CD4-positive, alpha-beta T cell treated with Interleukin-4 for 4 hours (primary cell): Measurements from ENCODE around the gene PHLDB1.
"Not testable (repeated sequence)": the region's sequence is repeated elsewhere in the genome, so short reads cannot be mapped to it uniquely, and the experiment has no call there.

Experiments used
- DNase-seq: peaks from one replicate; pipeline ENCODE4 v3.0.0-alpha.2; 2020

PHLDB1 gene

DNA sequence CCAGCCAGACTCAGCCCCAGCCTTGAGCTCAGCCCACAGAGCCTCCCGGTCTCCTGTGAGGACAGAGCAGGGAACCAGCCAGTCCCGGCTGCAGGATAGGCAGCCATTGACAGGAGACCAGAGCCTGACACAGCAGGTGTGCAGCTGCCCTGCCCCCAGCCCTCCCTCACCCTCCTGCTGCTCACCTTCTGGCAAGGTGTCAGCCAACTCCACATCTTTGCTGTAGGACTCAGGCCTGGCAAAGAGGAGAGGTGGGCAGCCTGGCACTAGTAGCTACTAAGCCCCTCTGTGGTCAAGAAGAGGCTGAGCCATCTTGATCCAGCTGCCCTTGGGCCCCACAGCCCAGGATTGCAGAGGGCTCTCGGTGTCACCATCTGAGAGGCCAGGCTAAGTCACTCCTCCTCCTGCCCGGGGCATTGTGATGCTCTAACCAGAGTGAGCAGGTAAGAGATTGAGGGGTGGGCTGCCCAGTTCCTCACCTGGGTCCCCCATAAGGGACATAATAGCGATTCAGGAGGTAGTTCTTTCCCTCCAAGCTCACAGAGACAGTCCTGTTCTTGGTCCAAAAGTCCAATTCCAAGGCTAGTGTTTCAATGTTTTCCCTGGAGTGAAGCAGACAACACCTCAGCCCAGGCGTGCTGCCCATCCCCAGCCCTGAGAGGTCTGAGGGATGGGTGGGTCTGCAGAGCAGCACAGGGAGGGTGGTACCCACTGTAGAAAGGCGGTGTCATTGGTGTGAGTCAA, 53.4 kb downstream of the PHLDB1 start:
- DNase-seq = no peak

DNA sequence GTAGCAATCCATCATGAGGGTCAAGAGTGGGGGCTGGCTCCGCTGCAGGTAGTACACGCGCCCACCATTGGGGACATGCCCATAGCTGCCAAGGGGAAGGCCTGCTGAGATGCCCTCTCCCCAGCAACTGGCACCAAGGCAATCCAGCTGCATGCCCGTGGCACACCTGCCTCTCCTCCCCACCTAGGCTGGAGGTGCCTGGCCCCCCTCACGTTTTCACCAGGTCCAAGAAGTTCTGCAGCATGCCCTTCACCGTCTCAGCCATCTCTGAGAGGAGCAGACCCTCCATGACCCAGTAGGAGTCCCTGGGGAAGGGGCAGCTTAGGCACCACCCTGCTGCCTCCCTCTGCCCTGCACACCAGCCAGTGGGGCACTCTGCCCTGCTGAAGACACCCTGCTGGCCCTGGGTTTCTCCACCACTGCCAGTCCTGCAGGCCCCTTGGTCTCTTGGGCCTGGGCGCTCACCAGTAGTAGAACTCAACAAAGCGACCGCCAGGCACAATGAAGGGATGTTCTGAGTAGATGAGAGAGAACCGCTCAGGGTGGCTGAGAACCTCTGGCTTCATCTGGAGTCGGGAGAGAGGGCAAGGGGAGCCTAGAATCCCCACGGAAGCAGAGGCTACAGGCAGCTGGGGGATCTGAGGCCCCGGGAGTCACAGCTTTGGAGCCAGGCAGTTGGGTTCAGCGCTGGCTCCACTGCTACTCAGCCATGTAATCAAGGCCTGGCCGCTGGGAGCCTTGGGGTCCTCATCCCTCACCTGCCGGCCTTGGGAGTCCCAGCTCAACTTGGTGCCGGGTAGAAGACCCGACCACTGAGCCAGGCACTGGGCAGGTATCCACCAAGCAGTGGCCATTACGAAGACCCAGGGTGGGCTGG, 54.2 kb downstream of the PHLDB1 start:
- no peak for DNase-seq

DNA sequence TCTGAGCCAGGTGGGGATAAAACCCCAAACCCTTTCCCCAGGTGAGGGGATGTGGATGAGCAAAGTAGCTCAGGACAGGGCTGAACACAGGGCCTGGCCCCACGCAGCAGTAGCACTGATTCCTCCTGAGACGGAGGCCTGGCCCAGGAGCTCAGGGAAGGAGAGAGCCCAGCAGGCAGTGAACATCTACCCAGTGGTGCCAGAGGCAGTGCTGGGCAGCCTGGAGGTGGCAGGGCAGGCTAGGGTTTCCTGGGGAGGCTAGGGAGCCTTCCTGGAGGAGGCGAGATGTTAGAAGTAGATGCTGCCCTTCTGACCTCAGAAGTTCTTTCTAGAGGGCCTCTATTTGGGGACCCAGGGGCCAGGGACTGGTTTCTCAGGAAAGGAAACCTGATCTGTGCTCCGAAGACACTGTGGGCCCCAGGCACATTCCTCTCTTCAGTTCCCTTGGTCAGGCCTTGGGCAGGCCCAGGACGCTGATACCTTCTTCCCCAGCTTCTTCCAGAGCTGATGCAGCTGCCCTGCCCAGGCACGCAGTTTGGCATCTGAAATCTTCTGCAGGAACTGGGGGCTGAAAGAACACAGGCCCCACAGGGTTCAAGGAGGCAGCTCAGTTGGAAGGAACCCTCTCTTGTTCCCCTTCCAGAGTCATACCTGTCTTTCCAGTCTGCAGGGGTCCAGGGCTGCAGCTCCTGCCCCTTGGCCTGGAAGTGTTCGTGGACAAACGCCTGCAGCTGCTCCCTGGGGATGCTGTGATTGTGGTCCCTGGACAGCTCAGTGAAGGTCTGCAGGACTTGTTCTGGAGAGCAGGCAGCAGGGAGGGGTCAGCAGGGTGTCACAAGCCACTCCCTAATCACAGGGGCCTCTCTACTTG, 55.2 kb downstream of the PHLDB1 start:
- DNase-seq = no peak

DNA sequence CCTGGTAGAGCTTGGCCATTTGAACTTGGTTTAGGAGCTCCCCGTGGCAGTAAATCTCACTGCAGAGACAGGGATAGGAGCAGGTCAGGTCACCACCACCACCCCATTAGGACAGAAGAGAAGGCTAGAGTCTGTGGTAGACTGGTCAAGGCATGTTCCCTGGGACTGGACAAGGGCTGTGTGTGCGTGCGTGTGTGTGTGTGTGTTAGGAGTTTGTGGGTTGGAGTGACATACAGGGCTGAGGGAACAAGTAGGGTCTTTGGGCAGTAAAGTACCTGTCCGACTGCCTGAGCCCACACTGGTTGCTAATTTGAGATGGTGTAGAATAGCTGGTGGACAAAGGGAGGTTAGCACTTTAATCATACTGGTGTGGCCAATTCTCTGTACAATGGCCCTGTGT, 56.0 kb downstream of the PHLDB1 start:
- DNase-seq = no peak

DNA sequence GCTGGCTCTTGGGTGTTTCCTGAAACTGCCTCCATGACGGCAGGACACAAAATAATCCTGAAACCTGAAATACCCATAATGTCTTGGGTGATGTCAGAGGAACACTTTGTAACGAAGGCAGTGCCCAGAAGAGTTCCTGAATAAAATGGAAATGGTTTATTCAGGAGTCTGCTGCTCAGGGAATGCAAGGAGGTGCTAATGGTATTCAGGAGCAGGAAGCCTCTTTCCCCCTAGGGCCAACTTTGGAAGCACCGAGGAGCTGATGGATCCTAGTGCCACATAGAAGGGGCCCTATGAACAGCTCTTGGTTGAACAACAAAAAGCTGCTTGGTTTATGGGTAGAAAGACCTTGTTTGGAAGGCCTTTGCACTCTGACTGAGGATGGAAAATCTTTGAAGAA, 56.5 kb downstream of the PHLDB1 start:
- no peak for DNase-seq

DNA sequence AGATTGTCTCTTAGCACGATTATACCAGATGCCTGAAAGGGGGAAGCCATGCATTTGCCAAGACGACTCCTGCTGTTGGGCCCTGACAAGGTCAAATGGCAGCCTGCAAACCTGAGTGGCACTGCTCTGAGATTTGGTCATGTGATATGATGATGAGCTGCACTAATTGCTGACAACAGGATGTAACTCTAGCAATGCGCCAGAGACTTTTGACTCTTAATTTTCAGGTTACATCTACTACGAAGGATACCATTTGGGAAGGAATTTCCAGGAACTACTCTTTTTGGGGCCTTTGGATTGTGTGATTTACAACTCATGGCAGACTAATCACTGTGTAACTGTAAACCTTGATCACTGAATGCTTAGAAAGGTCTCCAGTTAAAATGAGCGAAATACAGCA, 59.0 kb downstream of the PHLDB1 start:
- DNase-seq = no peak

DNA sequence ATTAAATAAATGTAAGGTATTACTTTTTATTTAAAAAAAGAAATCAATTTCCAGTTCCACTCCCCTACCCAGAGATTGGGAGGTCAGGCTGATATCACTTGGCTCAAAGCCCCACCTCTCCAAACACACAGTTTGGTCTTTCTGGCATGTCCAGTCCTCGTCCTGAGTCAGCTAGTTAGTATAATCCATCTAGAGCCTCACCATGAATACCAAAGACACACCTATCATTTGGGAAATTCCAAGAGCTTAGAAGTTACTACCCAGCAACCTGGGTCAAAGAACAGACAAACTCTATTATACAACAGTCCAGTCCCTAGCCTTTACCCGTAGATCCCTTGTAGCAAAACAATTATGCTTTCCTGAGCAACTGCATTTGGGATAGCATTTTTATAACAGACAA, 62.6 kb downstream of the PHLDB1 start:
- DNase-seq = no peak

DNA sequence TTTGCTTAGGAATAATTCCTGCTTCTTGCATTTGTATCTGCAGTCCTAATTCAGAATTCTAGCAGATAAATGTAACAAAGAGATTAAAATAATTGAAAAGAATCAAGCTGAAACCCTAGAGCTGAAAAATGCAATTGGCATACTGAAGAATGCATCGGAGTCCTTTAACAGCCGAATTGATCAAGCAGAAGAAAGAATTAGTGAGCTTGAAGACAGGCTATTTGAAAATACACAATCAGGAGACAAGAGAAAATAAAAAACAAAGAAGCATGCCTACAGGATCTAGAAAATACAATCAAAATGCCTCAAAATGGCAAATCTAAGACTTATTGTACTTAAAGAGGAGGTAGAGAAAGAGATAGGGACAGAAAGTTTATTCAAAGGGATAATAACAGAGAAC, 63.8 kb downstream of the PHLDB1 start:
- no peak for DNase-seq

DNA sequence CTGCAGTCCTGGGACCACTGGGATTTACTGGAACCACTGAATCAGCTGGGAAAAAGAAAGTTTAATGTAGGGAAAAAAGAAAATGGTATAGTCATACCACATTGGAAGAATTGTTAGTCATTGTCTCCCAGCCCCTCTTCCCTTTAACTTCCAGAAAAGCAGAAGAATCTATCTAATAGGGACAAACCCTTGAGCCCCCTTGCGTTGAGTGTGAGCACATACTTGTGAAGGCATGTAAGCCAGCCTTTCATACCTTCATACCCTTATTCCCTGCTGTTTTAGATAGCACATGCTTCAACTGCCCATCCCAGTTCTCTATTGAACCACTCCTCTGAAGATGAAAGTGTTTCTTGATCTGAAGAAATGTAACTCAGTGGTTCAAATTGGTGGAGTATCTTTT, 65.4 kb downstream of the PHLDB1 start:
- DNase-seq = no peak

DNA sequence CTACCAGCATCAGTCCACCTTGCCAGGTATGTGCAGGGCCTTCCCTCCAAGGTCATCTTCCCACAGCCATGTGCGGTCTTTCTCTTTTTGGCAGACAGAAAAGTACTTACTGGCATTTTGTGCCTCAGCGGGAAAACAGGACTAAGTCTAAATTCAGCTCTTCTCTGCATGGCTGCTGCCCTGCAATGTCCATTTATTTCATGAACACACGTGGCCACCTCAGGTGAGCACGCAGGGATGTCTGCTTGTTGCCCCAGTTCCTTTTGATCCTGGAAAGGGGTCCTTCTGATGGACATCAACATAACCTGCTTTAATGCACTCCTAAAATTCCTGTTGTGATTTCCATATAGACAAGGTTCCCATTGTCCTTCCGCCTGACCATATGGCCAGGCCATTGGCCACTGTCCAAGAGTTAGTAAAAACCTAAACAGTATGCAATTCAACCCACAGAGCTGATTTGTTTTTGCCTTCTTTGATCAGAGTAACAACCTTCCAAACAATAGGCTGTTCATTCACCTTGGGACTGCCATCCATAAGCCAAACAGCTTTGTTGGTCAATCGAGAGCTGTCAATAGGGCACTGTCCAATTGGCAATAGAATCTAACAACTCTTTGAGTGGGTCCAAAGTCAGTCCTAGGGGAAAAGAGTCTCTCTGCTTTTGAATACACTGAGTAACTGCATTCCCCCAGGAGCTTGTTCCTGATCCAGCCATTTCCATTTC, 66.1 kb downstream of the PHLDB1 start:
- no peak for DNase-seq

DNA sequence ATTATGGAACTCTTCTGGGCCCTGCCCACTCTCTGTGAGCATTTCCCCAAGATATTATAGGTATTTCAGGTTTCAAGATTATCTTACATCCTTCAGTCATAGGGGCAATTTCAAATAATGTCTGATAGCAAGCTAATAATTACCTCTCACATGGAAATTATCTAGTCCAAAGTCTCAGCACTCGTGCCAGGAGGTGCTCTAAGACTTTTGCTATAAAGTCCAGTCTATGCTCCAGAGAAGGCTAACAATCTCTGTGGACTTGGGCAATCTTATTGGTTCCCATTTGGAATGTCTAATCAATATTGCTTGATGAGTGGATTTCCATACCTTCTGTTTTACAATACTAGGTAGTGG, 66.6 kb downstream of the PHLDB1 start:
- no peak for DNase-seq

DNA sequence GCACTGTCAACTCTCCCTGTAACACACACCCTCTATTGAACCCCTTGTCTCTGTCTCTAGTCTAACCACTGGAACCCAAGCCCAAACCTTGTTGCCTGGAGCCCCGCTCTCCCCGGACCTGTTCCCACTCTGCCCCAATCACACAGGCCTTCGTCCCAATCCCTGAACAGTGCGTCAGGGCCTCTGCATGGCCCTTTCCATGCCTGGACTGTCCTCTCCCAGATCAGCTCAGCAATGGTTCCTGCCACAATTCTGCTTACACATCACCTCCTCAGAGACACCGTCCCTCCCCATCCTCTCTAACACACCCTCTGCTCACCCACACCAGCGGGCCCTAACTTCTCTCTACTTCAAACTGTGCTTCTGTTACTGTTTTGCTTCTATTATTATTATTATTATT, 70.6 kb downstream of the PHLDB1 start:
- no peak for DNase-seq

DNA sequence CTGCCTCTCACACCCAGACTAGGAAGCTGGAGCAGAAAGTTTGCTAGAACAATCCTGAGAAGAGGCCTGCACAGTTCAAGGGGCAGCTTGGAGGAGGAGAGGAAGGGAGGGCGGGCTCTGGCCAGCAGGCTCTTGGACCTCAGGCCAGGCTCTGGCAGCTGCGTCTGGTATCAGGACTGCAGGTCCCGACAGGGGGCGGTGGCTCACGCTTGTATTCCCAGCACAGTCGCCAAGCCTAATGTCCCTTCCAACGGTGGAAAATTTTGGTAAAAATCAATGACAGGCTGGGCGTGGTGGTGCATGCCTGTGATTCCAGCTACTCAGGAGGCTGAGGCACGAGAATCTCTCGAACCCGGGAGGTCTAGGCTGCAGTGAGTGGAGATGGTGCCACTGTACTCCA, 71.5 kb downstream of the PHLDB1 start:
- not testable (repeated sequence) for DNase-seq

DNA sequence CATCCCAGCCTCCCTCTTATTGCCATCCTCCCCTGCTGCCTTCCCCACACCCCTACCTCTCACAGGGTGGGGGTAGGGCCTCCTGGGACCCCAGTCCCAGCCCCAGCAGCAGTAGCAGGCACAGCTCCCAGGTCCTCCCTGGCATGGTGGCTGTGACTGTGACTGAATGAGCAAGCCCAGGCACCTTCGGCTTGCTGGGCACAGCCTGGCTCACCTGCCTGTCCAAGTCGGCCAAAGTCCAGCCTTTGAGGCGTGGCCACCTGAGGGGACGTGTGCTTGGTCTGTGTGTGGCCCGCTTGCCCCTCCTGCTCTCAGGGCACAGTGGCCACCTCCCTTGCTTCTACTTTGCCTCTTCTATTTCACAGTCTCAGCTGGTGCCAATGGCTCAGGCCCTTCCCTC, 72.1 kb downstream of the PHLDB1 start, which contains the start of gene TREH:
TREH (minus strand) TSS at position 168 of the 400 bp plus-strand sequence; CDS start at position 145, 23 bp downstream.
- no peak for DNase-seq

DNA sequence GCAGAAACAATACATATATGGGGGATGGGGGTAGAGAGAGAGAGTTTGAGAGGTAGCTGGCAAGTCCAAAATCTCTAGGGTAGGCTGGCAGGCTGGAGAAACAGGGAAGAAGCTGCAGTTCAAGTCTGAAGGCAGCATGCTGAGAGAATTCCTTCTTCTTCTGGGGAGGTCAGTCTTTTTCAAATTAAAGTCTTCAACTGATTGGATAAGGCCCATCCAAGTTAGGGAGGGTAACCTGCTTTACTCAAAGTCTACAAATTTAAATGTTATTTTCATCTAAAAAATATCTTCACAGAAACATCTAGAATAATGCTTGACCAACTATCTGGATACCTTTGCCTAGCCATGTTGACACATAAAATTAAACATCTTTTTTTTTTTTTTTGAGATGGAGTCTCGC, 75.0 kb downstream of the PHLDB1 start:
- no peak for DNase-seq

DNA sequence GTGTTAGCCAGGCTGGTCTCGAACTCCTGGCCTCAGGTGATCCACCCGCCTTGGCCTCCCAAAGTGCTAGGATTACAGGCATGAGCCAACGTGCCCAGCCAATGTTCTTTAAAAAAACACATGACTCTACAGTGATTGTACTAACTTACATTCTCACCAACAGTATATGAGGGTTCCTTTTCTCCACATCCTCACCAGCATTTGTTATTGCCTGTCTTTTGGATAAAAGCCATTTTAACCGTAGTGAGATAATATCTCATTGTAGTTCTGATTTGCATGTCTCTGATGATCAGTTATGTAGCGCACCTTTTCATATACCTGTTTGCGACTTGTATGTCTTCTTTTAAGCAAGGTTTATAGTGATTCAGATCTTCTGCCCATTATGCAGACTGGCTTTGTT, 75.5 kb downstream of the PHLDB1 start:
- not testable (repeated sequence) for DNase-seq

DNA sequence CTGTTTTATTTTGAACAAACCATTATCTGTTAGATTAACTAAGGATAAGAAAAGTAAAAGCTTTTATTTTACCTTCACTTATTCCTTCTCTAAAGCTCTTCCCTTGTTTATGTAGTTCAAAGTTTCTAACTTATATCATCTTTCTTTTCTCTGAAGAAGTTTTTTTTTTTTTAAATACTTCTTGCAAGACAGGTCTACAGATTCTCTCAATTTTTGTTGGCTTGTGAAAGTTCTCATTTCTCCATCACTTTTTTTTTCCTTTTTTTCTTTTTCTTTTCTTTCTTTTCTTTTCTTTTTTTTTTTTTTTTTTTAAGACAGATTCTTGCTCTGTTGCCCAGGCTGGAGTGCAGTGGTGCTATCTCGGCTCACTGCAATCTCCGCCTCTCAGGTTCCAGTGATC, 76.8 kb downstream of the PHLDB1 start:
- DNase-seq = no peak

DNA sequence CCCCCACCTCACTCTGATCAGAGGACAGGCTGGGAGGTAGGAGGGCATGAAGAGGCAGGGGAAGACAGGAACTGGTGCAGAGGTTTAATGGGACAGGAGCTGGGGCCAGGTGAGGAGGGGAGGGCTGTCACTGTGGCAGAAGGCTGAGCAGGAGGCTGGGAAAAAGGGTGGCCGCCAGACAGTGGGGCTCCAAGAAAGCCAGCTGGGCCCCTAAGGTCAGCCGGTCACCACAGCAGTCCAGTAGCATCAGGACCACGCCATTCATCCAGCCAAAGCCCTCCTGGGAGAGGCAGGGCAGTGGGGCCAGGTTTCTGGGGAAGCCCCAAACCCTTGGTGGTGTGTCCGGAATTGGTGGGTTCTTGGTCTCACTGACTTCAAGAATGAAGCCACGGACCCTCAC, 80.5 kb downstream of the PHLDB1 start:
- no peak for DNase-seq

DNA sequence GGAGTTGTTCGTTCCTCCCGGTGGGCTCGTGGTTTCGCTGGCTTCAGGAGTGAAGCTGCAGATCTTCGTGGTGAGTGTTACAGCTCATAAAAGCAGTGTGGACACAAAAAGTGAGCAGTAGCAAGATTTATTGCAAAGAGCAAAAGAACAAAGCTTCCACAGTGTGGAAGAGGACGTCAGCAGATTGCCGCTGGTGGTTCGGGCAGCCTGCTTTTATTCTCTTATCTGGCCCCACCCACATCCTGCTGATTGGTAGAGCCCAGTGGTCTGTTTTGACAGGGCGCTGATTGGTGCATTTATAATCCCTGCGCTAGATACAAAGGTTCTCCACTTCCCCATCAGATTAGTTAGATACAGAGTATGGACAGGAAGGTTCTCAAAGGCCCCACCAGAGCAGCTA, 80.9 kb downstream of the PHLDB1 start:
- DNase-seq = not testable (repeated sequence)

DNA sequence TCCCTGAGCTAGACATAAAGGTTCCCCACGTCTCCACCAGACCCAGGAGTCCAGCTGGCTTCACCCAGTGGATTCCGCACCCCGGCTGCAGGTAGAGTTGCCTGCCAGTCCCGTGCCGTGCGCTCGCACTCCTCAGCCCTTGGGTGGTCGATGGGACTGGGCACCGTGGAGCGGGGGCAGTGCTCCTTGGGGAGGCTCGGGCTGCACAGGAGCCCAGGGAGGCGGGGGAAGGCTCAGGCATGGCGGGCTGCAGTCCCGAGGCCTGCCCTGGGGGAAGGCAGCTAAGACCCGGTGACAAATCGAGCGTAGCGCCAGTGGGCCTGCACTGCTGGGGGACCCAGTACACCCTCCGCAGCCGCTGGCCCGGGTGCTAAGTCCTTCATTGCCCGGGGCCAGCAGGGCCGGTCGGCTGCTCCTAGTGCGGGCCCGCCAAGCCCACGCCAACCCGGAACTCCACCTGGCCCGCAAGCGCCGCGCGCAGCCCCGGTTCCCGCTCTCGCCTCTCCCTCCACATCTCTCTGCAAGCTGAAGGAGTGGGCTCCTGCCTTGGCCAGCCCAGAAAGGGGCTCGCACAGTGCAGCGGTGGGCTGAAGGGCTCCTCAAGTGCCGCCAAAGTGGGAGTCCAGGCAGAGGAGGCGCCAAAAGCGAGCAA, 81.6 kb downstream of the PHLDB1 start:
- DNase-seq = no peak

DNA sequence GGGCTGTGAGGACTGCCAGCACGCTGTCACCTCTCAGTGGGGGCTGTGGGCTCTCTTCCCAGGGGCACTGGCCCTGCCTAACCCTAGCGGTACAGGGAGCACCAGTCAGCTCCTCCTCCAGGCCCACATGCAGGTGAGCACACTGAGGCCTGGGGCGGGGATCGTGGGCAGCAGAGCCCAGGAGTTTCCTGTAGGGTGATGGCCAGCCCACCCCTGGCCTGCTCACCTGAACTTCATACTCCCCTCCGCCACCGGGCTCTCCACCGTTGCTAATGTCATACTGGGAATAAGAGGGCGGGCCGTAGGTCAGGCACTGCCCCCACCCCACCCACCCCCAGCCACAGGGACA, 82.1 kb downstream of the PHLDB1 start:
- no peak for DNase-seq

DNA sequence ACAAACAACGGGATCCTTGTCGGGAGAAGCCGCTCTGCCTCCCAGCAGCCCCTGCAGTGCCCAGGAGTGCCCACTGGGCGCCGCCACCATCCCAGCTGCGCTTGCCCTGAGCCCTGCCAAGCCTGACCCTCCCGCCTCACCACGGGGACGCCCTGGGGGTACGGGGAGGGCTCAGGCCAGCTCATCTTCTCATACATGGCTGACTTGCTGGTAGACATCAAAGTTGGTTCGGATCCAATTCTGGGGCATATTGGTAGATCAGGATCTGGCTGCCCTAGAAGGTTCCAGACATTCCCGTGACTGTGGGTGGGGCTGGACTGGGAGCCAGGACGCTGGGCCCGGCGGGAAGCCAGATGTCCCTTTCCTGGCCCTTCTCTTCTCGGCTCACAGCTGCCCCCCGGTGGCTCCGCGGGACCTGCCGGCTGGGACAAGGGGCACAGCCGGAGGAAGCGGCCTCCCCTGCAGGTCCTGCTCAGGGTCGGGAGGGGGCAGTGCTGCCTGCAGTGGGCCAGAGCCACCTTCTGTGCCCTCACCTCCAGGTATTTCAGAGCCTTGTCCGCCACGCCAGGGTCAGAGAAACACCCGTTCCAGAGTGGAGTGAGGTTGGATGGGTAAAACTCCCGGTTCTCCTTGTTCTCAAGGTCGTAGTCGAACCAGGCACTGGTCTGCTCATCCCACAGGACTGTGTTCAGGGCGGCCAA, 82.6 kb downstream of the PHLDB1 start:
- DNase-seq = peak; percentile 84
